Fibroblast of lung (primary cell): Measurements from ENCODE around the gene ITPR2. TPM values are rescaled to one million over a fixed set of nuclear protein-coding genes. Genes with fewer than 3 reads are reported as not detected.

Experiments
- DNase-seq, 2 donors: peaks; one replicate each; pipeline versions ENCODE4 v3.0.0 to v3.0.0-alpha.2; 2010; ENCODE audit warnings: low read depth in 2 of 2
- H2AFZ ChIP-seq: 2 replicates; pipeline ENCODE4 v1.5.1; 2012; ENCODE audit warnings: low read length, control low read depth, inconsistent platforms
- H3K27ac ChIP-seq: 2 replicates; pipeline ENCODE4 v1.5.1; 2011; ENCODE audit warnings: low read length, control low read depth; ENCODE audit not compliant: insufficient read depth
- H3K27me3 ChIP-seq: 2 replicates; pipeline ENCODE4 v1.5.1; 2011; ENCODE audit warnings: mild to moderate bottlenecking, low read length; ENCODE audit not compliant: control insufficient read depth, insufficient read depth
- H3K36me3 ChIP-seq: 2 replicates; pipeline ENCODE4 v1.5.1; 2011; ENCODE audit warnings: low read length; ENCODE audit not compliant: control insufficient read depth, insufficient read depth
- H3K4me1 ChIP-seq: 2 replicates; pipeline ENCODE4 v1.5.1; 2011; ENCODE audit warnings: low read length; ENCODE audit not compliant: control insufficient read depth, insufficient read depth; ENCODE audit errors: extremely low read depth
- H3K4me2 ChIP-seq: 2 replicates; pipeline ENCODE4 v1.5.1; 2011; ENCODE audit warnings: low read length, control low read depth; ENCODE audit not compliant: insufficient read depth; ENCODE audit errors: extremely low read depth
- H3K4me3 ChIP-seq, 4 experiments: fragments of 200-600 bp in 1 of 4; sonication (generic) in 1 of 4; replicated peaks in 1 of 4; 2 replicates each; pipeline ENCODE4 v1.5.1; 2011 to 2016; ENCODE audit warnings: low read length in 4 of 4, low read depth in 3 of 4, mild to moderate bottlenecking in 3 of 4, control low read depth in 2 of 4, inconsistent platforms in 1 of 4, mixed read lengths in 1 of 4; ENCODE audit not compliant: insufficient read depth in 1 of 4; ENCODE audit errors: control extremely low read depth in 1 of 4
- H3K79me2 ChIP-seq: 2 replicates; pipeline ENCODE4 v1.5.1; 2012; ENCODE audit warnings: mild to moderate bottlenecking, low read length, inconsistent platforms; ENCODE audit not compliant: control insufficient read depth, insufficient read depth
- H3K9ac ChIP-seq: 2 replicates; pipeline ENCODE4 v1.5.1; 2011; ENCODE audit warnings: mild to moderate bottlenecking, low read length, control low read depth; ENCODE audit not compliant: insufficient read depth
- H3K9me3 ChIP-seq: 2 replicates; pipeline ENCODE4 v1.5.1; 2012; ENCODE audit warnings: low read depth, low read length; ENCODE audit not compliant: control insufficient read depth, insufficient read depth
- H4K20me1 ChIP-seq: 2 replicates; pipeline ENCODE4 v1.5.1; 2011; ENCODE audit warnings: low read length; ENCODE audit not compliant: control insufficient read depth, insufficient read depth; ENCODE audit errors: extremely low read depth
- EZH2 ChIP-seq: IDR thresholded peaks from 2 replicates; pipeline ENCODE4 v1.5.1; 2012; ENCODE audit warnings: low read length, control low read depth, mild to moderate bottlenecking; ENCODE audit errors: missing control alignments
- polyA plus RNA-seq, 2 donors: library from polyadenylated mRNA; depleted of rRNA in 1 of 2; stranded (reverse) in 1 of 2; unstranded in 1 of 2; fragments of >200 nt; gene quantifications; 2 replicates each; pipeline ENCODE4 v1.2.1, GENCODE V29; 2011 to 2012; ENCODE audit warnings: missing spikeins in 1 of 2
- total RNA-seq: library from RNA; depleted of rRNA; stranded (reverse); fragments of >200 nt; gene quantifications from 2 replicates; pipeline ENCODE4 v1.2.1, GENCODE V29; 2014
- TF ChIP-seq, protein P1 (sequence below), 2 donors: IDR thresholded peaks in 1 of 2; conservative IDR thresholded peaks in 1 of 2; 1 replicate in 1 of 2; 2 replicates in 1 of 2; pipeline ENCODE4 v1.5.1; 2011 to 2012; ENCODE audit warnings: low read length in 2 of 2, control low read depth in 1 of 2, inconsistent platforms in 1 of 2, low read depth in 1 of 2, mild to moderate bottlenecking in 1 of 2

The ITPR2 gene
- total and polyA plus RNA-seq, 2 donors (not counting 1 experiment from before 2014, with no cell fraction given), result 5.1 to 24.6 TPM

DNA sequence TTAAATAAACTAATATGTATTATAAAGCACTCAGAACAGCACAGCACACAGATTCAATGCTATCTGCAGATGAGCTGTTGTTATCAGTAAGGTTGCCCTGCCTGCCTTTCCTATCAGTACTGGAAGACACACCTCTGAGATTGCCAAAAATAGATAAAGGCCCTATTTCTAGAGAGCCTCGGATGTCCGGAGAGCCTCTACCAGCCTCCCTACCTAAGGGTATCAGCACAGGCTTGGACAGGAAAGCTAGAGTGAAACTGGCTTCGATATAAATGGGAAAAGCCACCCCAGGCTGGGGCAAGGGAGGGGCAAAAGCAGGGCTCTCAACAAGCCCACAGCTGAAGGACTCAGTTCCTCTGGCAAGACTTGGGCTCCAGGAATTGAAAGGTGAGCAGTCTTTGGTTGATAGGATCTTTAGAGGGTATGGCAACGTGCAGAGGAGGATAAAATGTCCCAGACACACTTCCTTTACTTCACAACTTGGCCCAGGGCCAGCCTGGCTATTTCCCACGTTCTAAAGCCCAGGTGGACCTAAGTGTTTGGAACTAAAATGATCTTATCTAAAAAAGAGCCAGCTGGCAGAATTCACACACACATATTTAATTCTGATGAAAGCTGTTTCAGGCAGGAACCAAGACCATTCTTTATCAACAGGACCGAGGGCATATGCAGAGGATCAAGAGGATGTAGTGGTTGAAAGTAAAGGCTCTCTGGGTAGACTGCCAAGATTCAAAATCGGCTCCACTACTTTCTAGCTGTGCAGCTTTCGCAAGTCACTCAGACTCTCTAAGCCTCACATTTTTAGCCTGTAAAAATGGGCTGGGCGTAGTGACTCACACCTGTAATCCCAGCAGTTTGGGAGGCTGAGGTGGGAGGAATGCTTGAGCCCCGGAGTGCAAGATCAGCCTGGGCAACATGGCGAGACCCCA lies 37.8 kb upstream of the ITPR2 start:
- DNase-seq, result peak; percentile 64 to 72
- H3K4me3 ChIP-seq, result no peak overlapping the region
- TF ChIP-seq, protein P1, sequence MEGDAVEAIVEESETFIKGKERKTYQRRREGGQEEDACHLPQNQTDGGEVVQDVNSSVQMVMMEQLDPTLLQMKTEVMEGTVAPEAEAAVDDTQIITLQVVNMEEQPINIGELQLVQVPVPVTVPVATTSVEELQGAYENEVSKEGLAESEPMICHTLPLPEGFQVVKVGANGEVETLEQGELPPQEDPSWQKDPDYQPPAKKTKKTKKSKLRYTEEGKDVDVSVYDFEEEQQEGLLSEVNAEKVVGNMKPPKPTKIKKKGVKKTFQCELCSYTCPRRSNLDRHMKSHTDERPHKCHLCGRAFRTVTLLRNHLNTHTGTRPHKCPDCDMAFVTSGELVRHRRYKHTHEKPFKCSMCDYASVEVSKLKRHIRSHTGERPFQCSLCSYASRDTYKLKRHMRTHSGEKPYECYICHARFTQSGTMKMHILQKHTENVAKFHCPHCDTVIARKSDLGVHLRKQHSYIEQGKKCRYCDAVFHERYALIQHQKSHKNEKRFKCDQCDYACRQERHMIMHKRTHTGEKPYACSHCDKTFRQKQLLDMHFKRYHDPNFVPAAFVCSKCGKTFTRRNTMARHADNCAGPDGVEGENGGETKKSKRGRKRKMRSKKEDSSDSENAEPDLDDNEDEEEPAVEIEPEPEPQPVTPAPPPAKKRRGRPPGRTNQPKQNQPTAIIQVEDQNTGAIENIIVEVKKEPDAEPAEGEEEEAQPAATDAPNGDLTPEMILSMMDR (conservative IDR thresholded peaks at IDR 0.05 in 1 of 2, IDR thresholded peaks at IDR 0.05 in 1 of 2; ENCODE audit: low read depth in 1 of 2, low read length in 2 of 2), result no peak
- TF ChIP-seq EZH2, result no peak
- no peak overlapping the region for H3K4me2 ChIP-seq
- no peak overlapping the region for H3K27ac ChIP-seq
- no peaks in the 10 kb centered on the region for H3K36me3 ChIP-seq
- no peaks in the 10 kb centered on the region for H3K4me1 ChIP-seq
- peaks cover 4% of the 10 kb centered on the region for H3K27me3 ChIP-seq
- H3K79me2 ChIP-seq, result no peaks in the 10 kb centered on the region
- no peak overlapping the region for H2AFZ ChIP-seq
- H3K9me3 ChIP-seq, result no peaks in the 10 kb centered on the region
- H4K20me1 ChIP-seq, result no peaks in the 10 kb centered on the region
- H3K9ac ChIP-seq, result no peak overlapping the region

DNA sequence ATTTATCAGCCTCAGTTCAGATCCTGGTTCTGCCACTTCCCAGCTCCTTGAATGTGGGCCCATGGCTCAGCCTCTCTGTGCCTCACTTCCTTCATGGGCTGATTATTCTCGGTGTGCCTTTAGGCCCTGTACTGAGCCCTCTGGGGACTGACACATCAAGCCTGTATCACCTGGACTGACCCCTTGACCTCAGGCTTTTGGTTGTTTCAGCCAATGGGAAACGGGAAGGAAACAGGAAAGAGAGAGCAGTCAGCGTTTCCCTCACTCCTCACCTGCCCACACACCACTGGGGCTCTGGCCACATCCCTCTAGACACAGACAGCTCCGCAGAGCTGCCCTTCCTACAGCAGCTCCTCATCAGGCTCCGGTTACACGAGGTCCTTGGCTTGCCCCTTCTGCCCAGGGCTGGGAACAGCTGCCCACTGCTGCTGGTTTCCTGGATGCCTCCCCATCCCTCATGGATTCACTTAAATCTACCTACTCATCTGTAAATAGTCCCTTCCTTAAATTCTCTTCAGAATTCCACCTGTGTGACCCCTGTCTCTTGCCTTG lies 37.0 kb upstream of the ITPR2 start:
- no peak overlapping the region for H3K27ac ChIP-seq
- no peak for DNase-seq

DNA sequence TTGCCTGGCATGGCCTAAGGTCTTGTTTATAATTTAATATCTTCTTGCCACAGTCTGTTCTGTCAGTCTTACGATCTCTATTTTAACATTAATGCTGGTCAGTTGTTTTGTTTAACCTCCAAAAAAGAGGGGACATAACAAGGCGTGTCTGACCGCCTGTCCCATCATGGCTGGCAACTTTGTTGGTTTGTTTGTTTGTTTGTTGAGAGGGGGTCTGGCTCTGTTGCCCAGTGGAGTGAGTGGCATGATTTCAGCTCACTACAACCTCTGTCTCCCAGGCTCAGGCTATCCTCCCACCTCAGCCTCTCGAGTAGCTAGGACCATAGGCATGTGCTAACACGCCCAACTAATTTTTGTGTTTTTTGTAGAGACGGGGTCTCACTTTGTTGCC lies 36.1 kb upstream of the ITPR2 start:
- DNase-seq, result no peak
- Histone ChIP-seq H3K27me3 (peaks cover 4% of the 10 kb centered on the region), H3K36me3 (no peaks in the 10 kb centered on the region), H3K27ac (no peak overlapping the region), H3K9ac (no peak overlapping the region), H3K4me1 (no peaks in the 10 kb centered on the region), H3K4me3 (no peak overlapping the region), H4K20me1 (no peaks in the 10 kb centered on the region), H3K4me2 (no peak overlapping the region), H3K79me2 (no peaks in the 10 kb centered on the region), H2AFZ (no peak overlapping the region), H3K9me3 (no peaks in the 10 kb centered on the region)
- TF ChIP-seq, protein P1 (conservative IDR thresholded peaks at IDR 0.05 in 1 of 2, IDR thresholded peaks at IDR 0.05 in 1 of 2; ENCODE audit: low read depth in 1 of 2, low read length in 2 of 2), result no peak
- no peak for TF ChIP-seq EZH2

More for the DNA sequence above, 37.0 kb upstream of the ITPR2 start:
- Histone ChIP-seq H3K27me3 (peaks cover 4% of the 10 kb centered on the region), H4K20me1 (no peaks in the 10 kb centered on the region), H3K36me3 (no peaks in the 10 kb centered on the region), H3K9ac (no peak overlapping the region), H3K4me2 (no peak overlapping the region), H3K9me3 (no peaks in the 10 kb centered on the region), H2AFZ (no peak overlapping the region), H3K4me3 (no peak overlapping the region), H3K4me1 (no peaks in the 10 kb centered on the region), H3K79me2 (no peaks in the 10 kb centered on the region)
- TF ChIP-seq EZH2, result no peak
- TF ChIP-seq, protein P1 (conservative IDR thresholded peaks at IDR 0.05 in 1 of 2, IDR thresholded peaks at IDR 0.05 in 1 of 2; ENCODE audit: low read depth in 1 of 2, low read length in 2 of 2), result no peak
